Measurements from ENCODE around the gene NTM.

DNA sequence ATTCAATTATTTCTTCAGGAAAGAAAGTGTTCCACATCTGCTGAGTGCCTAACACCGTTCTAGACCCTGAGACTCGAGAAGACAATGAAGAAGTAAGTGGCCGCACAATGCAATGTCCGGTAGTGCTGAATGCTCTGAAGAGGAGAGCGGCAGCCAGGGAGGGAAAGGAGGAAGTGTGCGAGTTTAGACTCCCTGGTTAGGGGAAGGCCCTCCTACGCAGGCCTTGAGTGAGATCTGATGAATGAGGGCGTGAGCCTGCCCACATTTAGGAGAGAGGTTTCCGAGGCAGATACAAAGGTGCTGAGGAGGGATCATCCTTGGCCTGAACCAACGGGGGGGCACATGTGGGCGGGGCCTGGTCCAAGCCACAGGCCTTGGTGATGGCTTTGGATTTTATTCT, 558.6 kb downstream of the NTM start:
- TF ChIP-seq, protein P1, sequence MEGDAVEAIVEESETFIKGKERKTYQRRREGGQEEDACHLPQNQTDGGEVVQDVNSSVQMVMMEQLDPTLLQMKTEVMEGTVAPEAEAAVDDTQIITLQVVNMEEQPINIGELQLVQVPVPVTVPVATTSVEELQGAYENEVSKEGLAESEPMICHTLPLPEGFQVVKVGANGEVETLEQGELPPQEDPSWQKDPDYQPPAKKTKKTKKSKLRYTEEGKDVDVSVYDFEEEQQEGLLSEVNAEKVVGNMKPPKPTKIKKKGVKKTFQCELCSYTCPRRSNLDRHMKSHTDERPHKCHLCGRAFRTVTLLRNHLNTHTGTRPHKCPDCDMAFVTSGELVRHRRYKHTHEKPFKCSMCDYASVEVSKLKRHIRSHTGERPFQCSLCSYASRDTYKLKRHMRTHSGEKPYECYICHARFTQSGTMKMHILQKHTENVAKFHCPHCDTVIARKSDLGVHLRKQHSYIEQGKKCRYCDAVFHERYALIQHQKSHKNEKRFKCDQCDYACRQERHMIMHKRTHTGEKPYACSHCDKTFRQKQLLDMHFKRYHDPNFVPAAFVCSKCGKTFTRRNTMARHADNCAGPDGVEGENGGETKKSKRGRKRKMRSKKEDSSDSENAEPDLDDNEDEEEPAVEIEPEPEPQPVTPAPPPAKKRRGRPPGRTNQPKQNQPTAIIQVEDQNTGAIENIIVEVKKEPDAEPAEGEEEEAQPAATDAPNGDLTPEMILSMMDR (IDR thresholded peaks at IDR 0.05) = no peak
- TF ChIP-seq POLR2A (IDR thresholded peaks at IDR 0.05) = no peak

All from Peyer's patch (tissue), 4 donors.